Progenitor cell of endocrine pancreas (in vitro differentiated cells): ENCODE data around the gene ZNF668. TPM values are rescaled to one million over a fixed set of nuclear protein-coding genes. Genes with fewer than 3 reads are reported as not detected.

Source experiments
- DNase-seq: peaks from one replicate; pipeline ENCODE4 v3.0.0; 2021; ENCODE audit warnings: low spot score; ENCODE audit not compliant: unreplicated experiment
- H3K27ac Mint-ChIP-seq: 2 replicates; pipeline ENCODE4 v1.8.0; 2021; ENCODE audit warnings: mild to moderate bottlenecking, moderate library complexity, mixed read lengths
- H3K27me3 Mint-ChIP-seq: 2 replicates; pipeline ENCODE4 v1.8.0; 2021; ENCODE audit warnings: mixed read lengths
- H3K36me3 Mint-ChIP-seq: 2 replicates; pipeline ENCODE4 v1.8.0; 2022; ENCODE audit warnings: mixed read lengths; ENCODE audit not compliant: insufficient read depth
- H3K4me1 Mint-ChIP-seq: 2 replicates; pipeline ENCODE4 v1.8.0; 2021; ENCODE audit warnings: low read depth, mixed read lengths
- H3K4me3 Mint-ChIP-seq: 2 replicates; pipeline ENCODE4 v1.8.0; 2021; ENCODE audit warnings: low read depth, mild to moderate bottlenecking, moderate library complexity, mixed read lengths
- H3K9me3 Mint-ChIP-seq: 2 replicates; pipeline ENCODE4 v1.8.0; 2021; ENCODE audit warnings: low read depth, mixed read lengths
- total RNA-seq: library from RNA; stranded (reverse); gene quantifications from 2 replicates; pipeline ENCODE4 v1.2.1, GENCODE V29; 2021
- TF ChIP-seq, protein P1 (sequence below): fragments of 200-600 bp; sonication (generic); IDR thresholded peaks from one replicate; pipeline ENCODE4 v1.5.0; 2021; ENCODE audit warnings: antibody characterized with exemption, mild to moderate bottlenecking; ENCODE audit not compliant: unreplicated experiment

ZNF668 gene
- total RNA-seq, 1 donor from 2014 or later = 17.5 TPM

- no peak for DNase-seq
- Mint-ChIP-seq H3K4me1 (peaks cover 7% of the 10 kb centered on the region), H3K36me3 (peaks cover 4% of the 10 kb centered on the region), H3K27me3 (no peaks in the 10 kb centered on the region), H3K4me3 (no peak overlapping the region), H3K9me3 (no peaks in the 10 kb centered on the region), H3K27ac (no peak overlapping the region)
- TF ChIP-seq, protein P1, sequence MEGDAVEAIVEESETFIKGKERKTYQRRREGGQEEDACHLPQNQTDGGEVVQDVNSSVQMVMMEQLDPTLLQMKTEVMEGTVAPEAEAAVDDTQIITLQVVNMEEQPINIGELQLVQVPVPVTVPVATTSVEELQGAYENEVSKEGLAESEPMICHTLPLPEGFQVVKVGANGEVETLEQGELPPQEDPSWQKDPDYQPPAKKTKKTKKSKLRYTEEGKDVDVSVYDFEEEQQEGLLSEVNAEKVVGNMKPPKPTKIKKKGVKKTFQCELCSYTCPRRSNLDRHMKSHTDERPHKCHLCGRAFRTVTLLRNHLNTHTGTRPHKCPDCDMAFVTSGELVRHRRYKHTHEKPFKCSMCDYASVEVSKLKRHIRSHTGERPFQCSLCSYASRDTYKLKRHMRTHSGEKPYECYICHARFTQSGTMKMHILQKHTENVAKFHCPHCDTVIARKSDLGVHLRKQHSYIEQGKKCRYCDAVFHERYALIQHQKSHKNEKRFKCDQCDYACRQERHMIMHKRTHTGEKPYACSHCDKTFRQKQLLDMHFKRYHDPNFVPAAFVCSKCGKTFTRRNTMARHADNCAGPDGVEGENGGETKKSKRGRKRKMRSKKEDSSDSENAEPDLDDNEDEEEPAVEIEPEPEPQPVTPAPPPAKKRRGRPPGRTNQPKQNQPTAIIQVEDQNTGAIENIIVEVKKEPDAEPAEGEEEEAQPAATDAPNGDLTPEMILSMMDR = no peak
Measured at GRCh38 chr16:31078597-31079341, 4.7 kb upstream of the ZNF668 start.

DNA sequence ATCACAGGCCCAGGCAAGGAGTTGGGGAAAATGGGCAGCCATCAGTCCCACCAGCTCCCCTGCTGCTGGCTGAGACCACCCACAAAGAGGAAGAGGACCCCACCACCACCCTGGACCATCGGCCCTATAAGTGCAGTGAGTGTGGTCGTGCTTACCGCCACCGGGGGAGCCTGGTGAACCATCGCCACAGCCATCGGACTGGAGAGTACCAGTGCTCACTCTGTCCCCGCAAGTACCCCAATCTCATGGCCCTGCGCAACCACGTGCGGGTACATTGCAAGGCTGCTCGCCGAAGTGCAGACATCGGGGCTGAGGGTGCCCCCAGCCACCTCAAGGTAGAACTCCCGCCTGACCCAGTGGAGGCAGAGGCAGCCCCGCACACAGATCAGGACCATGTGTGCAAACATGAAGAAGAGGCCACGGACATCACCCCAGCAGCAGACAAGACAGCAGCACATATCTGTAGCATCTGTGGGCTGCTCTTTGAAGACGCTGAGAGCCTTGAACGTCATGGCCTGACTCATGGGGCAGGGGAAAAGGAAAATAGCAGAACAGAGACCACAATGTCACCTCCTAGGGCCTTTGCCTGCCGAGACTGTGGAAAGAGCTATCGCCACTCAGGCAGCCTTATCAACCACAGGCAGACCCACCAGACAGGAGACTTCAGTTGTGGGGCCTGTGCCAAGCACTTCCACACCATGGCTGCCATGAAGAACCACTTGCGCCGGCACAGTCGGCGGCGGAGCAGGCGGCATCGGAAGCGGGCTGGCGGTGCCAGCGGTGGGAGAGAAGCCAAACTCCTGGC, 3.8 kb upstream of the ZNF668 start:
- H3K36me3 Mint-ChIP-seq = peaks cover 4% of the 10 kb centered on the region
- no peak overlapping the region for H3K27ac Mint-ChIP-seq
- no peak overlapping the region for H3K4me3 Mint-ChIP-seq
- no peak for DNase-seq
- H3K4me1 Mint-ChIP-seq = peaks cover 7% of the 10 kb centered on the region
- TF ChIP-seq, protein P1 = no peak
- no peaks in the 10 kb centered on the region for H3K9me3 Mint-ChIP-seq
- no peaks in the 10 kb centered on the region for H3K27me3 Mint-ChIP-seq

- Mint-ChIP-seq H3K36me3 (peaks cover 4% of the 10 kb centered on the region), H3K4me1 (peaks cover 13% of the 10 kb centered on the region), H3K4me3 (no peak overlapping the region), H3K27me3 (no peaks in the 10 kb centered on the region), H3K27ac (no peak overlapping the region), H3K9me3 (no peaks in the 10 kb centered on the region)
- no peak for DNase-seq
- TF ChIP-seq, protein P1 = no peak
Measured at GRCh38 chr16:31077024-31077423, 3.0 kb upstream of the ZNF668 start.

GRCh38 chr16:31076319-31076718, 2.3 kb upstream of the ZNF668 start:
- Mint-ChIP-seq H3K27me3 (no peaks in the 10 kb centered on the region), H3K9me3 (no peaks in the 10 kb centered on the region), H3K36me3 (peaks cover 4% of the 10 kb centered on the region), H3K4me3 (peak overlapping the region; percentile 91), H3K4me1 (peaks cover 19% of the 10 kb centered on the region), H3K27ac (no peak overlapping the region)
- TF ChIP-seq, protein P1 = no peak
- DNase-seq = no peak

GRCh38 chr16:31074814-31075183, 759 bp upstream of the ZNF668 start:
- no peaks in the 10 kb centered on the region for H3K27me3 Mint-ChIP-seq
- no peaks in the 10 kb centered on the region for H3K9me3 Mint-ChIP-seq
- TF ChIP-seq, protein P1 = no peak
- DNase-seq = no peak
- H3K27ac Mint-ChIP-seq = peak overlapping the region; percentile 96
- H3K4me3 Mint-ChIP-seq = peak overlapping the region; percentile 91
- peaks cover 19% of the 10 kb centered on the region for H3K4me1 Mint-ChIP-seq
- H3K36me3 Mint-ChIP-seq = peaks cover 4% of the 10 kb centered on the region
